Keratinocyte (primary cell): ENCODE data around the gene SLC44A5.

Experiments used
- EZH2 ChIP-seq: IDR thresholded peaks from one replicate; pipeline ENCODE4 v1.6.1; 2012; ENCODE audit warnings: inconsistent platforms, mild to moderate bottlenecking, low read length, moderate library complexity
- TF ChIP-seq, protein P1 (sequence below), 3 experiments: IDR thresholded peaks in 1 of 3; conservative IDR thresholded peaks in 1 of 3; optimal IDR thresholded peaks in 1 of 3; 2 replicates in 2 of 3; 3 replicates in 1 of 3; pipeline versions ENCODE3 to v1.5.1; 2011; ENCODE audit warnings: low read length in 3 of 3, mild to moderate bottlenecking in 3 of 3, moderate library complexity in 2 of 3, control low read depth in 1 of 3, inconsistent platforms in 1 of 3; ENCODE audit not compliant: insufficient read depth in 2 of 3; ENCODE audit errors: extremely low read depth in 1 of 3

DNA sequence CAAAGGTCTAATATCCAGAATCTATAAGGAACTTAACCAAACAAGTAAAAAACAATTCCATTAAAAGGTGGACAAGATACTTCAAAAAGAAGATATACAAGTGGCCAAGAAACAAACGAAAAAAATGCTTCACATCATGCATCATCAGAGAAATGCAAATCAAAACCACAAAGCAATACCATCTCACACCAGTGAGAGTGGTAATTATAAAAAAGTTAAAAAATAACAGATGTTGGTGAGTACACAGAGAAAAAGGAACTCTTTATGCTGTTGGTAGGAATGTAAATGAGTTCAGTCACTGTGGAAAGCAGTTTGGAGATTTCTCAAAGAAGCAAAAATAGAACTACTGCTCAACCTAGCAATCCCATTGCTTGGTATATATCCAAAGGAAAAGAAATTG, 218.6 kb downstream of the SLC44A5 start:
- TF ChIP-seq EZH2: no peak
- TF ChIP-seq, protein P1, sequence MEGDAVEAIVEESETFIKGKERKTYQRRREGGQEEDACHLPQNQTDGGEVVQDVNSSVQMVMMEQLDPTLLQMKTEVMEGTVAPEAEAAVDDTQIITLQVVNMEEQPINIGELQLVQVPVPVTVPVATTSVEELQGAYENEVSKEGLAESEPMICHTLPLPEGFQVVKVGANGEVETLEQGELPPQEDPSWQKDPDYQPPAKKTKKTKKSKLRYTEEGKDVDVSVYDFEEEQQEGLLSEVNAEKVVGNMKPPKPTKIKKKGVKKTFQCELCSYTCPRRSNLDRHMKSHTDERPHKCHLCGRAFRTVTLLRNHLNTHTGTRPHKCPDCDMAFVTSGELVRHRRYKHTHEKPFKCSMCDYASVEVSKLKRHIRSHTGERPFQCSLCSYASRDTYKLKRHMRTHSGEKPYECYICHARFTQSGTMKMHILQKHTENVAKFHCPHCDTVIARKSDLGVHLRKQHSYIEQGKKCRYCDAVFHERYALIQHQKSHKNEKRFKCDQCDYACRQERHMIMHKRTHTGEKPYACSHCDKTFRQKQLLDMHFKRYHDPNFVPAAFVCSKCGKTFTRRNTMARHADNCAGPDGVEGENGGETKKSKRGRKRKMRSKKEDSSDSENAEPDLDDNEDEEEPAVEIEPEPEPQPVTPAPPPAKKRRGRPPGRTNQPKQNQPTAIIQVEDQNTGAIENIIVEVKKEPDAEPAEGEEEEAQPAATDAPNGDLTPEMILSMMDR (optimal IDR thresholded peaks at IDR 0.05 in 1 of 3, IDR thresholded peaks at IDR 0.05 in 1 of 3, conservative IDR thresholded peaks at IDR 0.05 in 1 of 3; ENCODE audit: extremely low read depth in 1 of 3, insufficient read depth in 2 of 3, low read length in 3 of 3): no peak
